ENCODE data around the gene OR2T29.
"Not testable (repeated sequence)": the region's sequence is repeated elsewhere in the genome, so short reads cannot be mapped to it uniquely, and the experiment has no call there.

OR2T29 gene, protein sequence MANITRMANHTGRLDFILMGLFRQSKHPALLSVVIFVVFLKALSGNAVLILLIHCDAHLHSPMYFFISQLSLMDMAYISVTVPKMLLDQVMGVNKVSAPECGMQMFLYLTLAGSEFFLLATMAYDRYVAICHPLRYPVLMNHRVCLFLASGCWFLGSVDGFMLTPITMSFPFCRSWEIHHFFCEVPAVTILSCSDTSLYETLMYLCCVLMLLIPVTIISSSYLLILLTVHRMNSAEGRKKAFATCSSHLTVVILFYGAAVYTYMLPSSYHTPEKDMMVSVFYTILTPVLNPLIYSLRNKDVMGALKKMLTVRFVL

DNA sequence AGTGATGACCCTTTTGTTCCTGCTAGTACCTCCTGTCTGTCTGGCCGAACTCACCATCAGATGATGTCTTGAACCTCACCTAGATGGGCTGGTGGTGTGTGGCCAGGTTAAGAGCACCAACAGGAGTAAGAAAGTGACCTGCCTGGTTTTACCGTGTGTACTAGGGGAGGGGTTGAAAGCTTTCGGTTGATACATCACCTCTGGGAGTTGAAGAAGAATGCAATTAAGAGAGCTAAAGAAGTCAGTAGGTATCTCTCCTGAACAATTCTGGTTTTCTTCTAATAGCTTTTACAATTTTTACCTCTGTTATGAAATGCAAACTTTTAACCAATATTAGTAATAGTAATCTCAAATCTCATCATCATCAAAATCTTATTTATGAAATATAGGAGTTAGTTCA, at the start of gene OR2T29:
Gene OR2T29, minus strand, starts transcription at position 101 of the 400 bp plus-strand sequence. CDS start 3,281 bp downstream, outside the sequence.
- DNase-seq: not testable (repeated sequence)

DNA sequence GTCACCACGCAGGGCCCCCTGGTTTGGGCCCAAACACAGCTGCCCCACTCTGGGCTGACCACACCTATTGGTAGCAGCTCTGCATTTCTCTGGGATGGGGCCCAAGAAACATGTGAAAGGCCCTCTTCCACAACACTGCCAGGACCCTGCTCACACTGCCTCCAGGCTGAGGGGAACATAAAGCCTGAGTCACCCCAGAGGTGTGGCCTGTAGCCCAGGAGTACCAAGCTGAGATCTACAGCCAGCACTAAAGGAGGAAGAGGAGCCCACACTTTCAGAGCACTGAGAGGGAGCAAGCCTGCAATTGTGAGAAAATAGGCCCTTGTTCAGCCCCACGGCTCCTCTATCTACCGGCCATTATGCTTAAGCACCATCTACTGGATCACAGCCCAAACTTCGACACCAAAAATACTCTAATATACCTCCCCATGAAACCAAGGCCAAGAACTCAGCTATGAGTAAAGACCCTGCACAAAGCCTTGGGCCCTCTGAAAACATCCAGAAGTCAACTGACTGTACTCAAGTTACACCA, 49.4 kb upstream of the OR2T29 start:
- no peak for DNase-seq

DNA sequence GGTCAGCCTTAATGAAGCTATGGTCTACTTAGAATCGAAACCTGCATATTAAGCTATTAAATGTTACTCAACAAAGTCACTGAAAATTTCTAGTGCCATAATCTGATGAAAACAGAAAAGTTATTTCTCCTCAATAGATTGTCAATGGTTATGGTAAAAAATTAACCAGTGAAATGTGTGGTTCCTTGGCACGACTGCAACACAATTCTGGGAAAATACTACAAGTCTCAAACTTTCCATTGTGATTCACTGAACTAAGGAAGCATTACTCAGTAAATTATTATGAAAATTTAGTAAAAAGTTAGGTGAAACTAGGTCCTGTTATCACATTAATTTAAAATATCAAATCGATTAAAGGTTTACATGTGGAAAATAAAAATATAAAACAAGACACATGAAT, 47.7 kb upstream of the OR2T29 start:
- DNase-seq: no peak

DNA sequence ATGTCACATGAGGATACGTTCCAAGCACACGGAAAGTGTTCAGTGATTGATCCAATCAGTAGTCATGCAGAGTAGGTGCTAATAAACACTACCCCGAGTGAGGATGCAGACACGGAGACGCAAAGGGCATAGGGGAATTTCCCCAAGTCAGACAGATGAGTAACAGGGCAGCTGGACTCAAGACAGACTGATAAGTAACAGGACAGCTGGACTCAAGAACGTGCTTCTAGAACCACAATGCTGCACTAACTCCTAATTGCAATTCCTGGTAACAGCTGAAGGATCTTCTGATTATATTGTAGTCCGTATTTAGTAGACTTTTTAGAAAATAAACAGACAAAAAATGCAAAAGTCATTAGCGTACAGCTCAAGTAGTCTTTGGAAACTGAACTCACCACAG, 36.8 kb upstream of the OR2T29 start:
- no peak for DNase-seq

DNA sequence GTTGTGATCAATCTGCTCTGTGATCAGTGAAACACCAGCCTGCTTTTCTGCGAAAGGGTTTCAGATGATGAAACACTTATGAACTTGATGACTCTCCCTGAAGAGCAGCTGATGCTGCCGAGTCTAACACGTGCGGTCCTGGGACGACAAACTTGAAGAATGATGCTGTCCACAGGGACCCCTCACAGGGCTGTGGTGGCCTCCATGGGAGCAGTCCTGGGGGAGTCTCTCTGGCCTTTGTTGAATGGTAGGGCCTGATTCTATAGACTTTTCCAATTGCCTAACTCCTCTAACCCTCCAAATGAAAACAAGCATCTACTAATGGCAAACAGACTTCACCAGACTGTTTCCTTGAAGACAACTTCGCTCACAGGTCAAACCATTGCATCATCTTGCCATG, 35.0 kb upstream of the OR2T29 start, which contains the start of gene OR2T10:
Gene OR2T10, minus strand, starts transcription at position 112 of the 400 bp plus-strand sequence. CDS start 3,932 bp downstream, outside the sequence.
- DNase-seq: no peak

DNA sequence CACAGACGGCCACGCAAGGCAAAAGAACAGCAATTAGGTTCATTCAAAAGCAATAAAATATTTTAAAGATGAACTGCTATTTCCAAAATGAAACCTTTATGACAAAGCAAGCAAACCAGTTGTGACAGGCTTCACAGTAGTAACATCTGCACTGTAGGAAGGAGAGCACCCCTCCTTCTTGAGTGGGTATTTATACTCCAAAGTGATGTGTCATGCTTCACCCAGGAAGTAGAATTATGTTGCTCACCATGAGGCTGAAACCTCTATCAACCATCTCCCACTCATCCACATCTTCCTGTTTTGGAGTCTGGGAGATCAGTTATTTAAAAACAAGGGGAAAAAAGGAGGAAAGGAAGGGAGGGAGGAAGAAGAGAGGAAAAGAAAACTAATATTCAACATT, 34.0 kb upstream of the OR2T29 start:
- DNase-seq: no peak

DNA sequence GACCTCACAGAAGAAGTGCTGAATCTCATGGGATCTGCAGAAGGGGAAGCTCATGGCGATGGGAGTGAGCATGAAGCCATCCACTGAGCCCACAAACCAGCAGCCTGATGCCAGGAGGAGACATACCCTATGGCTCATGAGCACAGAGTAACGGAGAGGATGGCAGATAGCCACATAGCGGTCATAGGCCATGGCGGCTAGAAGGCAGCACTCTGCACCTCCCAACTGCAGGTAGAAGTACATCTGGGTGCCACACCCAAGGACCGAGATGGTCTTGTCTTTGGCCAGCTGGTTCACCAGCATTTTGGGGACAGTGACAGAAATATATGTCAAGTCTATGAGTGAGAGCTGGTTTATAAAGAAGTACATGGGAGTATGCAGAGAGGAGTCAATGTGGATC, 30.7 kb upstream of the OR2T29 start:
- DNase-seq: no peak

DNA sequence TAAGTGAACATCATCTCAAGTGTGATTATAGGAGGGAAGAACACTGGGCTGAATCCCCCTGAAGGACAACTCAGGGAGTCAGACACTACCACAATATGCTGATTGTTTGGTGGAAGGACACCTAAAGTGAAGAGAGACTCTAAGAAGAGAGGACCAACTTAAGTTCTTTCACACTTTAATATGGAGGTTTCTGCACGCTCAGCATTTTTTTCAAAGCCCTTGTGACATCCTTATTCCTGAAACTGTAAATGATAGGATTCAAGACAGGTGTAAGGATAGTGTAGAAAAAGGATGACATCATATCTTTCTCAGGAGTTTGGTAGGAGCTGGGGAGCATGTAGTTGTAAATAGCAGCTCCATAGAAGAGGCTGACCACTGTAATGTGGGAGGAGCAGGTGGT, 30.1 kb upstream of the OR2T29 start:
- no peak for DNase-seq

DNA sequence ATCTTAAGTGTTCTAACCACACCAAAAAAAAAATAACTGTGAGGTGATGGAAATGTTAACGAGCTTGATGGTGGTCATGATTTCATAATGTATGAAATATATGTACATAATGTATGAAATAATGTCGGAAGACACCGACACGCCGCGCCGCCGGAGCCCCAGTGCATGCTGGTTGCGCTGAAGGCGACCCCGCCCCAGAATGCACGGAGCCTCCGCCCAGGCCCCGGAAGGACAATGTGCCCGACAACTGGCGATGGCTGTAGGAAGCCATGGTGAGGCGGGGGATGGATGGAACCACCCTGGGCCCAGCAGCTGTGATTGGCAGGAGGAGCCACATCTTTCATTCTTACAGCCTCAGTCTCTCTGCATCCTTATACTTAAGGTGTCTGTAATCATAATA, 27.5 kb upstream of the OR2T29 start:
- no peak for DNase-seq

DNA sequence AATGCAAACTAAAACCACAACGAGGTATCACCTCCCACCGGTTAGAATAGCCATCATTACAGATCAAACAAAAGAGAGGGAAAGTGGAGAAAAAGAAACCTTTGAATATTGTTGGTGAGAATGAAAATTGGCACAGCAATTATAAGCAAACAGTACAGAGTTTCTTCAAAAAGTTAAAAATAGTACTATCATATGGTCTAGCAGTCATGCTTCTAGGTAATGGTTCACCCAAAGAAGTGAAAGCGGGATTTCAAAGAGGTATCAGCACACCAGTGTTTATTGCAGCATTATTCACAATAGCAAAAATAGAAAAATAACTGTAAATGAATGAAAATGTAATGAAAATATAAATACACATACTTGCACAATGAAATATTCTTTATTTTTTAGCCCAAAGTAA, 26.8 kb upstream of the OR2T29 start:
- DNase-seq: no peak

DNA sequence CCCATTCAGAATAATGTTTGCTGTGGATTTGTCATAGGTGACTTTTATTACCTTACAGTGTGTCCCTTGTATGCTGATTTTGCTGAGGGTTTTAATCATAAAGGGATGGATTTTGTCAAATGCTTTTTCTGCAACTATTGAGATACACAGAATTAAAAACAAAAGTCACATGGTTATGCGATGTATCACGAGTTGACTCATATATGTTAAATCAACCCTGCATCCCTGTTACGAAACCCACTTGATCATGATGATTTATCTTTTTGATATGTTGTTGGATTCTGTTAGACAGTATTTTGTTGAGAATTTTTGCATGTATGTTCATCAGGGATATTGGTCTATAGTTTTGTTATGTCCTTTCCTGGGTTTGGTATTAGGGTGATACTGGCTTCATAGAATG, 22.7 kb upstream of the OR2T29 start:
- DNase-seq: no peak

DNA sequence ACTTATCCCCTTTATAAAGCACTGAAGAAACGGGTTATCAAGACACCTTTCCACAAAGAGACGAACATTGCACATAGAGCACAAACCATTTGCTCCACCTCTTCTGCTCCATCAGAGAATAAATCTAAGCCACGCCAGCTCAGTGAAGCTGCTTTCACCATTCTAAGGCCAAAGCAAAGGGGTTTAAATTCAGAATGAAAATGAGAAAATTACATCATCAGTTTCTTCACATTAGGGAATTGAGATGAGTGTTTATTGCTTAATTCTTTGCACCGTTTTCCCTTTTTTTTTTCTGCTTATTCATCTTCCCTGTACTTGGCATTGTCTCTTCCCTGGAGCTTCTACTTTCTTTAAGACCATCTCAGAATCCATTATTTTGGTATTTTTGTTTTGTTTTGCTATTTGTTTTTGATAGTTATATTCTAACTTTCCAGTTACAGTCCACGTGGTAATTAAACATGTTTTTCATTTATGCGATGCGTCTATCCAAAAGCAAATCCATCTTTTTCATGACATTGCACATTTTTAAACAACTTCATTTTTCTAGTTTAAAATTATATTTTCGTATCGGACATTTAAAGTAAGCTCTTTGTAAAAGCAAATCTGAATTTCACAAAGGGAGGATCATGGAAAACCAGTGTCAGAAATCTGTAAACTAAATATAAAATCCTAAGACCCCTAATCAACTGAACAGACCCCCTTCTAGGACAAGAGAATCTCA, 13.8 kb upstream of the OR2T29 start:
- no peak for DNase-seq

DNA sequence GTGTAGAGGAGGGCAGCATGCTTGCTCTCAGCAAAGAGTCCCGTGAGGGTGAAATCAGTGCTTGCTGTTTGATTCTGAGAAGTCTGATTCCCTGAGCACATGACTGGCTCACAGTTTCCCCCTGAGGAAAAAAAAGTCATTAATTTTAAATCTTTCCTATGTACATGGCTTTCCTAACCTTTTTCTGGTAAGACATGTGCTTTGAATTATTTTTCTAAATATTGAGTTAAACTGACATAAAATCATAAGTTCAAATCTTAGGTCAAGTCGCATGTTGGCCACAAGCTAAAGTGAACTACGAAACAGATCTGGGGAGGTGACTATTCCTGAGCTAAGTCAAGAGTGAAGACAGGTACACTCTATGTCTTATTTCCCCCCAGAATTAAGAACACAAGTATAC, 12.1 kb upstream of the OR2T29 start, which contains the start of gene OR2T34:
Gene OR2T34, minus strand, starts transcription at position 101 of the 400 bp plus-strand sequence. Its CDS starts 0 bp downstream, at position 101.
- DNase-seq: not testable (repeated sequence)

DNA sequence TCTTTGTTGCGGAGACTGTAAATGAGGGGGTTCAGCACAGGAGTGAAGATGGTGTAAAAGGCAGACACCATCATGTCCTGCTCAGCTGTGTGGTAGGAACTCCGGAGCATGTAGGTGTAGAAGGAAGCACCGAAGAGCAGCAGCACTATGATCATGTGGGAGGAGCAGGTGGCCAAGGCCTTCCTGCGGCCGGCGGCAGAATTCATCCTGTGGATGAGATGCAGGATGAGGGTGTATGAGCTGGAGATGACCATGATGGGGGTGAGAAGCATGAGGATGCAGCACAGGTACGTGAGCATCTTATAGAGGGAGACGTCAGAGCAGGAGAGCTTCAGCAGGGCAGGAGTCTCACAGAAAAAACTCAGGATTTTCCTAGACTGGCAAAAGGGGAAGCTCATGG, 11.3 kb upstream of the OR2T29 start:
- DNase-seq: not testable (repeated sequence)

DNA sequence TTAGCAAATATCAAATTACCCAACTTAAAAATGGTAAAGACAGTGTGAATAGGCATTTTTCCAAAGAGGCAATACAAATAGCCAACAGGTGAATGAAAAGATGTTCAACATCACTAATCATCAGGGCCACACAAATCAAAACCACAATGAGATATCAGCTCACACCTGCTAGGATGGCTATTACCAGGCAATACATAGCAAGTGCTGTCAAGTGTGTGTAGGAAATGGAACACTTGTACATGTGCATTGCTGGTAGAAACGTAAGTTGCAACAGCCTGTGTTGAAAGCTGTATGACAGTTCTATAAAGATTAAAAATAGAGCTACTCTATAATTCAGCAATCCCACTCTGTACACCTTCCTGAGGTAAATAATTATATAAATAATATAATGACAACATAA, 9.5 kb upstream of the OR2T29 start:
- DNase-seq: not testable (repeated sequence)

DNA sequence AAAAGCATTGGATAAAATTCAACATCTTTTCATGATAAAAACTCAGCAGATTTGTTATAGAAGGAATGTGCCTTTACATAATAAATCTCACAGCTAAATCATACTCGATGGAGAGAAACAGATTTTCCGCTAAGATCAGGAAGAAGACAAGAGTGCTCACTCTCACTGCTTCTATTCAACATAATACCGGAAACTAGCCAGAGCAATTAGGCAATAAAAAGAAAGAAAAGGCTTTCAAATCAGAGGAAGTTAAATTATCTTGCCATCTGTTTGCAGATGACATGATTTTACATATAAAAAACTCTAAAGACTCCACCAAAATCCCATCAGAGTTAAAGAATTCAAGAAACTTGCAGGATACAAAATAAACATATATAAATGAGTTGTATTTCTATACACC, 8.2 kb upstream of the OR2T29 start:
- not testable (repeated sequence) for DNase-seq

DNA sequence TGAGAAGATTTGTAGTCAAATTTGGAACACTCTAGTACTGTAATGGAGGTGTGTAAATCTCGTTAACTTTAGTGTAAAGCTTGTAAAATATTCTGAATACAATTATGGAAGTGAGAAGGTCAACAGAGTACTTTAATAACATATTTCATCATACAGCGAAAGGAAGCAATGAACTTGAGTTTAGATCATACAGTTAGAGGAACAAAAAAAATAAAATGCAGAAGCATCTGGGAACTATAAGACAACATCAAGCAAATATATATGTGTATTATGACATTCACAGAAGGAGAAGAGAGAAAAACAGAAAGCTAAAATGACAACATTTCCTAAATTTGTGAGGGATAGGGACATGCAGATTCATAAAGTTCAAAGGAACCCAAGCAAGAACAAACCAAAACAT, 6.5 kb upstream of the OR2T29 start:
- DNase-seq: not testable (repeated sequence)

DNA sequence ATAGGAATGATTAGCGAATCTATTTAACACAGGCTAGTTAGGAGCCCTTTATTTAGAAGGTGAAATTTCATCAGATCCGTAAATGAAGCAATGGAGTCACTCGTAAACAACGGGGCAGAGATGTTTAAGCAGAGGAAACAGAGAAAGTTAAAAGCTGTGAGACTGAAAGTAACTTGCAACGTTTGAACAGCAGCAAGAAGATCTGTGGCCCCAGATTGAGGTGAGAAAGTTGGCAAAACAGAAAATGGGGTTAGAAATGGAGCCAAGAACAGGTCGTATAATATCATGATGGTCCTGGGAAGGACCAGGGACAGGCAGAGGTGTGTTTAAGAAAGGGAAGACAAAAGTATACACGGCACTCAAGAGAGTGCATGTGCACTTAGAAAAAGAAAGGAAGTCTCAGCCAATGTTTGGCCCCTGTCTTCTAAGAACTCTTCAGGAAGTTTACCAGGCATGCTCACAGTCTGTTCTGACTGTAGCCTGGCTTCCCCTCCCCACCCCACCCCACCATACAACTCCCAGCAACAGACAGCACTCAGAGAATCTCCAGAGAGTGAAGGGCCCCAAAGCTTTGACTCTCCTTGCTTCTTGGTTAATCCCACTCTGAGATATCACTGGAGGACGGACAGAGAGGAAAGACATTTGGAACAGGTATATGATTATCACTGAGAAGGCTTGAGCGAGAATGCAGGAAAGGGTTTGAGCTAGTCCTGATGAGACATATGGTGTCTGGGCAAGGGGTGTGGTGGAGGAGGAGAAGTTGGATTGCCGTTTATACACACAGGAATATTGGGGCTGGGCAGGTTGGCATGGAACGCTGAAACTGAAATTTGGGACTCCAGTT, 3.2 kb upstream of the OR2T29 start:
- DNase-seq: not testable (repeated sequence)

DNA sequence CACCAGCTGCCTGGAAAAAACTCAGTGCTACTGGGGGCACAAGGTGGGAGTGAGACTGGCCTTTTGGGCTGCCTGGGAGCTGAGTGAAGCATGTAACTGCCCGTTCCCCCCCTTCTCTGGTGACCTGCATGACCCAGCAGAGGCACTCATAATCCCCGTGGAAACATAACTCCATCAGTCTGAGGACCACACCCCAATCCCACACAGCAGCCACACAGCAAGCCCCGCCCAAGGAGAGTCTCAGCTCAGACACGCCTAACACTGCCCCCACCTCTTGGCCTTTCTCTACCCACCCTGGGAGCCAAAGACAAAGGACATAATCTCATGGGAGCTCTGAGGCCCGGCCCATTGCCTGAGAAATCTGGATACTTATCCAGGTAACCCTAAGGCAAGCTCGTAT, 11.5 kb downstream of the OR2T29 start:
- not testable (repeated sequence) for DNase-seq

DNA sequence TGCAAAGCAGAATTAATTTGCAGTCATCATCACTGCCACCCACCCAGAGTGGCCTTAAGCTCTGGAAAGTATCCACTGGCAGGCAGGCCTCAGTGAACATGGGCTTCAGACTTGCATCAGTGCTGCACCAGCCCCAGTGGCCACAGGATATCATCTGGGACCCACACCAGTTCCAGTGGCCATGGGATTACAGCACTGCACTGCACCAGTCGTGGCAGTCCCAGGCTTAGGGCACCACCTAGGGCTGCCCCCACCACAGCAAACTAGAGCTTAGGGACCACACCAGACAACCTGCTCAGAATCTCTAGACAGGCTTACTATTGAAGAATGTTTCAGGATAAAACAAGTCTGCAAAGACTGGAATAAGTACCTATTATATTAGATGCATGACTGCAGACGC, 15.2 kb downstream of the OR2T29 start:
- not testable (repeated sequence) for DNase-seq

DNA sequence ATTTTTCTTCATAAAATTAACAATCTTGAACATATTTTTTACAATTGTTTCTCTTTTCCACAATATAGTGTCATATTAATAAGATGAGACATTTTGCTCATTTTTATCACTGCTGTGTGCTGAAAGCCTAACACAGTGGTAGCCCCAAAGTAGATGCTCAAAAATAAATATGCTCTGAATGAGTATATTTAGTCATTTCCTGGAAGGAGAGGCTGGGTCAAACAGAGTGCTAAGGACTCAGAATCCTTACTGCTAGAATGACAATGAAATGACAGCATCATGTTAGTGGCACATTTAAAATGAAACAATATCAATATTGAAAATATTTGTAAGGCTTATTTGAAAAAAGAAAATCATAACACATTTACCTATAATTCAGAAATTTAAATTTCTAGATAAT, 25.1 kb downstream of the OR2T29 start:
- not testable (repeated sequence) for DNase-seq

DNA sequence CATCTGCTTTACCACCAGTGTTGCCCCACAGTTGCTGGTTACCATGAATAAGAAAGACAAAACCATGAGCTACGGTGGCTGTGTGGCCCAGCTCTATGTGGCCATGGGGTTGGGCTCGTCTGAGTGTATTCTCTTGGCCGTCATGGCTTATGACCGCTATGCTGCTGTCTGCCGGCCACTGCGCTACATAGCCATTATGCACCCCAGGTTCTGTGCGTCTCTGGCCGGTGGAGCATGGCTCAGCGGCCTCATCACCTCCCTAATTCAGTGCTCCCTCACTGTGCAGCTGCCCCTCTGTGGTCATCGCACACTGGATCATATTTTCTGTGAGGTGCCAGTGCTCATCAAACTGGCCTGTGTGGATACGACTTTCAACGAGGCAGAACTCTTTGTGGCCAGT, 40.7 kb downstream of the OR2T29 start:
- no peak for DNase-seq

DNA sequence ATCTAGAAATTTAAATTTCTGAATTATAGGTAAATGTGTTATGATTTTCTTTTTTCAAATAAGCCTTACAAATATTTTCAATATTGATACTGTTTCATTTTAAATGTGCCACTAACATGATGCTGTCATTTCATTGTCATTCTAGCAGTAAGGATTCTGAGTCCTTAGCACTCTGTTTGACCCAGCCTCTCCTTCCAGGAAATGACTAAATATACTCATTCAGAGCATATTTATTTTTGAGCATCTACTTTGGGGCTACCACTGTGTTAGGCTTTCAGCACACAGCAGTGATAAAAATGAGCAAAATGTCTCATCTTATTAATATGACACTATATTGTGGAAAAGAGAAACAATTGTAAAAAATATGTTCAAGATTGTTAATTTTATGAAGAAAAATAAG, 52.4 kb downstream of the OR2T29 start:
- DNase-seq: not testable (repeated sequence)

Data from NCI-H226 (cell line).